CD14-positive monocyte (primary cell): ENCODE measurements around the gene SLC3A2. TPM values are rescaled to one million over a fixed set of nuclear protein-coding genes. Genes with fewer than 3 reads are reported as not detected.

ENCODE experiments used
- DNase-seq, 3 donors: peaks; one replicate each; pipeline ENCODE4 v3.0.0-alpha.2; 2011 to 2022
- H2AFZ ChIP-seq: 2 replicates; pipeline ENCODE4 v1.6.0; 2012; ENCODE audit warnings: mild to moderate bottlenecking, low read depth, low read length, inconsistent platforms; ENCODE audit not compliant: insufficient read depth, poor library complexity, severe bottlenecking
- H3K27ac ChIP-seq, 2 donors: 1 replicate in 1 of 2; 2 replicates in 1 of 2; pipeline ENCODE4 v1.5.1; 2012 to 2013; ENCODE audit warnings: low read length in 2 of 2, control low read depth in 1 of 2, inconsistent platforms in 1 of 2, low read depth in 1 of 2, mild to moderate bottlenecking in 1 of 2
- H3K27me3 ChIP-seq, 2 donors: one replicate each; pipeline versions ENCODE4 v1.6.0 to v1.6.1; 2011 to 2013; ENCODE audit warnings: low read length in 2 of 2; ENCODE audit not compliant: control insufficient read depth in 2 of 2, insufficient read depth in 2 of 2
- H3K36me3 ChIP-seq, 2 donors: replicated peaks in 1 of 2; 1 replicate in 1 of 2; 2 replicates in 1 of 2; pipeline versions ENCODE4 v1.5.1 to v1.6.1; 2012 to 2013; ENCODE audit warnings: low read length in 2 of 2, control low read depth in 1 of 2, inconsistent platforms in 1 of 2, mild to moderate bottlenecking in 1 of 2; ENCODE audit not compliant: insufficient read depth in 2 of 2, control insufficient read depth in 1 of 2
- H3K4me1 ChIP-seq, 2 donors: 1 replicate in 1 of 2; 2 replicates in 1 of 2; pipeline versions ENCODE4 v1.5.1 to v1.6.1; 2012 to 2013; ENCODE audit warnings: low read length in 2 of 2, control low read depth in 1 of 2, inconsistent platforms in 1 of 2, mild to moderate bottlenecking in 1 of 2, moderate library complexity in 1 of 2; ENCODE audit not compliant: insufficient read depth in 2 of 2, control insufficient read depth in 1 of 2
- H3K4me2 ChIP-seq: replicated peaks from 2 replicates; pipeline ENCODE3; 2012; ENCODE audit warnings: low read length, moderate library complexity, mild to moderate bottlenecking; ENCODE audit not compliant: poor library complexity, severe bottlenecking; ENCODE audit errors: extremely low read depth
- H3K4me3 ChIP-seq, 3 experiments: fragments of 200-600 bp in 1 of 3; sonication (generic) in 1 of 3; replicated peaks in 1 of 3; 1 replicate in 2 of 3; 2 replicates in 1 of 3; pipeline ENCODE4 v1.5.1; 2011 to 2013; ENCODE audit warnings: low read length in 3 of 3, mild to moderate bottlenecking in 3 of 3, control low read depth in 2 of 3, low read depth in 2 of 3, inconsistent platforms in 1 of 3, moderate library complexity in 1 of 3
- H3K79me2 ChIP-seq: 2 replicates; pipeline ENCODE4 v1.6.0; 2012; ENCODE audit warnings: mild to moderate bottlenecking, control low read depth, inconsistent platforms, low read length, moderate library complexity; ENCODE audit not compliant: insufficient read depth
- H3K9ac ChIP-seq: 2 replicates; pipeline ENCODE4 v1.6.0; 2017; ENCODE audit warnings: low read length, mild to moderate bottlenecking; ENCODE audit not compliant: insufficient read depth, poor library complexity, severe bottlenecking
- H3K9me3 ChIP-seq, 2 donors: replicated peaks in 1 of 2; 1 replicate in 1 of 2; 2 replicates in 1 of 2; pipeline versions ENCODE4 v1.5.1 to v1.6.1; 2012 to 2013; ENCODE audit warnings: low read length in 2 of 2, control low read depth in 1 of 2; ENCODE audit not compliant: control insufficient read depth in 1 of 2, insufficient read depth in 1 of 2
- H4K20me1 ChIP-seq: 2 replicates; pipeline ENCODE4 v1.6.0; 2012; ENCODE audit warnings: mild to moderate bottlenecking, low read length, control low read depth, moderate library complexity; ENCODE audit not compliant: insufficient read depth
- H3K27ac Mint-ChIP-seq, 7 donors: one replicate each; pipeline ENCODE4 v1.8.0; 2020; ENCODE audit warnings: mild to moderate bottlenecking in 7 of 7, mixed read lengths in 7 of 7, moderate library complexity in 6 of 7, inconsistent platforms in 2 of 7
- H3K27me3 Mint-ChIP-seq, 3 donors: one replicate each; pipeline ENCODE4 v1.8.0; 2021 to 2022; ENCODE audit warnings: low read depth in 3 of 3, mild to moderate bottlenecking in 3 of 3, mixed read lengths in 3 of 3, moderate library complexity in 3 of 3, inconsistent platforms in 1 of 3
- H3K36me3 Mint-ChIP-seq, 2 donors: one replicate each; pipeline ENCODE4 v1.8.0; 2020; ENCODE audit warnings: mixed read lengths in 2 of 2, inconsistent platforms in 1 of 2, mild to moderate bottlenecking in 1 of 2
- H3K4me1 Mint-ChIP-seq: one replicate; pipeline ENCODE4 v1.8.0; 2020; ENCODE audit warnings: mild to moderate bottlenecking, mixed read lengths
- H3K4me3 Mint-ChIP-seq, 2 donors: one replicate each; pipeline ENCODE4 v1.8.0; 2020; ENCODE audit warnings: mild to moderate bottlenecking in 2 of 2, mixed read lengths in 2 of 2, moderate library complexity in 1 of 2
- H3K9me3 Mint-ChIP-seq, 7 donors: one replicate each; pipeline ENCODE4 v1.8.0; 2020 to 2022; ENCODE audit warnings: mixed read lengths in 7 of 7, mild to moderate bottlenecking in 6 of 7, moderate library complexity in 6 of 7, inconsistent platforms in 2 of 7
- CTCF ChIP-seq: fragments of 200-600 bp; IDR thresholded peaks from one replicate; pipeline ENCODE4 v1.8.0; 2022; ENCODE audit warnings: antibody characterized with exemption, mild to moderate bottlenecking
- WGBS: methylation state at CpG from one replicate; pipeline ENCODE4 v1.1.5; 2013; ENCODE audit warnings: missing lambda C conversion rate; ENCODE audit not compliant: insufficient coverage; 5-methylcytosine and 5-hydroxymethylcytosine counted together
- intact Hi-C, 2 donors: fragments of 100-400 bp; cut with micrococcal nuclease; formaldehyde crosslinking; loops; one replicate each; pipeline versions ENCODE4 v1.15.0 to v1.15.1; 2023
- polyA plus RNA-seq, 3 donors: library from polyadenylated mRNA; depleted of rRNA in 1 of 3; unstranded in 2 of 3; stranded (reverse) in 1 of 3; fragments of 300-500 nt in 2 of 3; fragments of >200 nt in 1 of 3; fragmentation: Illumina TruSeq in 2 of 3; gene quantifications; 1 replicate in 2 of 3; 2 replicates in 1 of 3; pipeline ENCODE4 v1.2.3, GENCODE V29; 2012 to 2021

SLC3A2 gene
- polyA plus RNA-seq, 3 donors, result 156 to 231 (median 189) TPM

GRCh38 chr11:62897311-62897710 lies 16.6 kb downstream of the SLC3A2 start:
- no peak for TF ChIP-seq CTCF
- peaks cover 4 to 21% (median 18%) of the 10 kb centered on the region in 3 donors for H3K27me3 Mint-ChIP-seq
- Histone ChIP-seq H3K27ac (no peak overlapping the region), H3K4me3 (no peak overlapping the region), H3K79me2 (no peaks in the 10 kb centered on the region), H4K20me1 (no peaks in the 10 kb centered on the region), H3K9me3 (no peaks in the 10 kb centered on the region), H3K9ac (no peak overlapping the region), H3K4me1 (no peaks in the 10 kb centered on the region), H3K4me2 (no peak overlapping the region), H3K36me3 (no peaks in the 10 kb centered on the region), H3K27me3 (no peaks in the 10 kb centered on the region), H2AFZ (no peak overlapping the region)
- intact Hi-C loops, result no loop called here
- no peak for DNase-seq
- no peaks in the 10 kb centered on the region for H3K9me3 Mint-ChIP-seq
- H3K27ac Mint-ChIP-seq, result no peak overlapping the region
- no peaks in the 10 kb centered on the region for H3K4me1 Mint-ChIP-seq
- no peaks in the 10 kb centered on the region for H3K36me3 Mint-ChIP-seq
- H3K4me3 Mint-ChIP-seq, result no peak overlapping the region
- WGBS, result 77% methylated on average over 2 of the region's 2 CpGs

- no peaks in the 10 kb centered on the region for H3K36me3 Mint-ChIP-seq
- peaks cover 4 to 23% (median 15%) of the 10 kb centered on the region in 3 donors for H3K27me3 Mint-ChIP-seq
- no peak overlapping the region for H2AFZ ChIP-seq
- H3K27ac Mint-ChIP-seq, result no peak overlapping the region
- H3K4me3 Mint-ChIP-seq, result no peak overlapping the region
- H3K27ac ChIP-seq, result no peak overlapping the region
- no peak overlapping the region for H3K4me3 ChIP-seq
- no peaks in the 10 kb centered on the region for H3K4me1 ChIP-seq
- DNase-seq, result no peak
- H3K27me3 ChIP-seq, result no peaks in the 10 kb centered on the region
- H3K36me3 ChIP-seq, result no peaks in the 10 kb centered on the region
- no peaks in the 10 kb centered on the region for H3K9me3 ChIP-seq
- no peak for TF ChIP-seq CTCF
- intact Hi-C loops, result no loop called here
- H3K4me1 Mint-ChIP-seq, result no peaks in the 10 kb centered on the region
- no peaks in the 10 kb centered on the region for H3K9me3 Mint-ChIP-seq
- H4K20me1 ChIP-seq, result no peaks in the 10 kb centered on the region
- no peak overlapping the region for H3K4me2 ChIP-seq
- H3K79me2 ChIP-seq, result no peaks in the 10 kb centered on the region
- H3K9ac ChIP-seq, result no peak overlapping the region
Measured at GRCh38 chr11:62898027-62898426, 17.3 kb downstream of the SLC3A2 start.
